Suppressor macrophage (primary cell): ENCODE results near the gene GPRC5C.

Experiments used
- DNase-seq, 4 experiments: peaks; one replicate each; pipeline ENCODE4 v3.0.0-alpha.2; 2020 to 2022

GPRC5C gene

DNA sequence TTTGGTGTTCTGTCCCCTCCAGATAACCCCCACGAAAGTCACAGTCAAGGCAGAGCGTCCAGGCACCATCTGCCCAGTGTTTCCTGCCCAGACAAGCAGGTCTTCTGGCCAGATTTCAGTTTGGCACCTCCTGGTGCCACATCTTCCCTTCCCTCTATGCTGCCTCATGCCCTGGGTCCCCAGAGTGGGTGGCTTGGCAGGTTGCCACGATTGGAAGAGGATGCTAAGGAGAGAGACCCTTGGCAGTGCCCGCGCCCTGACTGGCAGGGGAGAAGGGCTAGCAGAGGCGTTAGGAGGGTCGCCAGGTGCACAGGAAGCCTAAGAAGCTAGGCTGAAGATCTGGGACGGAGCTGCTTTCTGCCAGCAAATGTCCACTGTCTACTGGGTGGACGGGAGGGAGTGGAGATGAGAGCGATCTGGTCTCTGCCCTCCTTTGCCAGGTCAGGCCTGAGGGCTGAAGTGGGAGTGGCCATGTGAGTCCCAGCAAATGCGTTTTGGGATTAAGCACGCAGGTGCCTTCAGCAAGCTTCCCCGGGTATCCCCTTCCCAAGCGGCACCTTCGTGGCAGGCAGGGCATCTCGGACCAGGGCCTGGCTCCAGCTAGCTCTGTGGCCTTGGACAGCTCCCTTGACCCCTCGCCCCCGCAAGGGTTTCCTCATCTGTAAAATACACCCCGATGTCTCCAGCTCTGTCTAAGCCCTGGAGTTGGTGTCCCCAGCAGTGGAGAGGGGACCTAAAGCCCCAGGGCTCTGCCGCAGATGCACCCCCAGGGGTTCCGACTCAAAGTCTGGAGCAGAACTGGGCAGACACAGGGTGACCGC lies 21.2 kb downstream of the GPRC5C start:
- no peak for DNase-seq

- DNase-seq, result peak in 2 of 4 experiments; percentile 20 to 95
Observed at GRCh38 chr17:74453665-74454196, 21.8 kb downstream of the GPRC5C start.

DNA sequence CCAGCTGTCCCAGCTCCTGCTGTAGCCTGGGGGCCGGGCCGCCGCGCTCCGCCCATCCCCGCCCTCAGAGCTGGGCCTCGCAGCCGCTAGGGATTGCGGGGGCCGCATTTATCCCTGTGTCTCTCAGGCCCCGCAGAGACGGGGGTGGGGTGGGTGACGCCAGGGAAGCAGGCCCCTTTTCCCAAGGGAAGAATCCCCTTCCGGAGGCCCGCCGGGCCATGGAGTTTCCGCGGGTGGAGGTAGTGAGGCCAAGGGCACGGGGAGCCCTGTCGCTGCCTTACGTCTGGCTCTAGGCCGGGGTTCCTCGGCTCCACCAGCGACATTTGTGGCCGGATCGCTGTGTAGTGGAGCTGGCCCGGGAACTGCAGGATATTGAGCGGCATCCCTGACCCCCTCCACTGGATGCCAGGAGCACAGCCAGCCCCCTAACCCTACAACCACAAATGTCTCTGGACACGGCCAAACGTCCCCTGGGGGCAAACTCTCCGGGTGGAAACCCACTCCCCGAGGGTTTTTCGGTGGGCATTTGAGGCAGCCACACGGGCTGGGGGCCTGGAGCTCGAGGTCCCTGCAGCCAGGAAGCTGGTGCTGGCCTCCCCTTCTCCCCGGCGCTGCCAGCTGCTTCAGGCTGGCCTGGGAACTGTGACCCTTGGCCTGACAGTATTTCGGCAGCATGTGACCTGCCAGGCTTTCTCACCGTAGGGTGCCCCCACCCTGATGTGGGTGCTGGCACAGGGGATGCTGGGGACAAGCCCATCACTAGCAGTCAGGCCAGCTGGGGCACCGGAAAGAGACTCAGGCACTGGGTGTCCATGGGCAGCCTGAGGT lies 22.5 kb downstream of the GPRC5C start:
- peak in 3 of 4 experiments; percentile 83 to 96 (median 87) for DNase-seq

- DNase-seq, result no peak
Observed at GRCh38 chr17:74455025-74455545, 23.2 kb downstream of the GPRC5C start.

DNA sequence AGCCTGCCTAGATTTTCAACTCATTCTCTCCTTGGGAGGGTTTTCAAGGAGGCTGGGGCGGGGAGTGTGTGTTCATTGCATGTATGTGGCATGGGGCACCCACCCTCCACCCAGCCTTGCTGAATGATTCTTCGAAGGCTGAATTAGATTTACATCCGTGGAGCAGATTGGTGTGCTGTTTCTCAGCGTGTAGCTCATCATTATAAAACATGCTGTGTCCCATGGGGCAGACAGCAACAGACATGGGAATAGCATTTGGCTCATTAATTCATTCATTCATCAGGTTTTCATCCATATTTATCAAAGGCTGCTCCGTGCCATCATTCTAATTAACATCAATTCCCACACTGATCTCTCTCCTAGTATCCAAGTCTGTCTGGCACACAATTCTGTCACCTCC lies 23.9 kb downstream of the GPRC5C start:
- DNase-seq, result no peak

GRCh38 chr17:74457146-74457819 lies 25.4 kb downstream of the GPRC5C start:
- peak; percentile 84 to 93 (median 90) for DNase-seq

DNA sequence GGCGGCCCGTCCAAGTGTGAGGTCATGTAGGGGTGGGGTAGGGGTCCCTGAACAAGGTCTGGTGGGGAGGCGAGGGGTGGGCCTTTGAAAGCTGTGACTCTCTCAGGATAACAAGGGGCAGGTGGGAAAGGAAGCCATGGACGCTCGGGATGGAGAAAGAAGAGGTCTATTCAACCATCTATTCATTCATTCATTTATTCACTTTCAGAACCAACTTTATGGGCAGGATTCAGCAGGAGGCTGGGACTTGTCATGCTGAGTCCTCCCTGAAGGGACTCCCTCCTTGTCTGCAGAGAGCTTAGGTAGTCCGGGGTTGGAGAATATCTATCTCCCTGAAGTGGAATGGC lies 25.9 kb downstream of the GPRC5C start:
- no peak for DNase-seq

DNA sequence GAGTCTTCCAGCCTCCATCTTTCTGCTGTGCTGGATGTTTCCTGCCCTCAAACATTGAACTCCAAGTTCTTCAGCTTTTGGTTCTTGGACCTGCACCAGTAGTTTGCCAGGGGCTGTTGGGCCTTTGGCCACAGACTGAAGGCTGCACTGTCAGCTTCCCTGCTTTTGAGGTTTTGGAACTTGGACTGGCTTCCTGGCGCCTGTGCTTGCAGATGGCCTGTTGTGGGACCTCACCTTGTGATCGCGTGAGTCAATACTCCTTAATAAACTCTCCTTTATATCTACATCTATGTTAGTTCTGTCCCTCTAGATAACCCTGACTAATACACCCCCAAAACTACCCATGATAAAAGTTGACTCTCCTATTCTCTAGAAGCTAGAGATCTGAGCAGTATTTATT lies 26.9 kb downstream of the GPRC5C start:
- DNase-seq, result no peak

- no peak for DNase-seq
Observed at GRCh38 chr17:74459622-74460021, 27.7 kb downstream of the GPRC5C start.

- no peak for DNase-seq
Observed at GRCh38 chr17:74460241-74460640, 28.4 kb downstream of the GPRC5C start.

GRCh38 chr17:74460996-74461395 lies 29.1 kb downstream of the GPRC5C start:
- no peak for DNase-seq

DNA sequence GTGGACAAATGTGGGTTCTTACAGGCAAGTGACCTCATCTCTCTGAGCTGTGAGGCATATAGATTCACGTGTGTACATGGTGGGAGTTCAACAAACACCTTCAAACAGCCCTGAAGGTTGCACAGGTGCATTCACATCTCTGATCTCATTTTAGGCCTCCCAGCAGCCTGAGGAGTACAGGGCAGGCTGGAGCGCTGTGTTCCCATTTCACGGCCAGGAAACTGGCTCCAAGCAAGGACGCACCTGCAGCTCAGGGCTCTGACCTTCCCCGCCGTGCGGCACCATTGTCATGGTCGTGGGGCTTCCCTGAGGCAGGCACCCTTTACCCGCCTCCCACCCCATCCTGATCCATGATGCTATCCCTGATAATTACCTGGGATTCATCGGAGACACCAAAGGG lies 29.7 kb downstream of the GPRC5C start:
- DNase-seq, result no peak

- DNase-seq, result no peak
Observed at GRCh38 chr17:74464730-74465377, 33.0 kb downstream of the GPRC5C start.

GRCh38 chr17:74465378-74466110 lies 33.7 kb downstream of the GPRC5C start:
- no peak for DNase-seq

DNA sequence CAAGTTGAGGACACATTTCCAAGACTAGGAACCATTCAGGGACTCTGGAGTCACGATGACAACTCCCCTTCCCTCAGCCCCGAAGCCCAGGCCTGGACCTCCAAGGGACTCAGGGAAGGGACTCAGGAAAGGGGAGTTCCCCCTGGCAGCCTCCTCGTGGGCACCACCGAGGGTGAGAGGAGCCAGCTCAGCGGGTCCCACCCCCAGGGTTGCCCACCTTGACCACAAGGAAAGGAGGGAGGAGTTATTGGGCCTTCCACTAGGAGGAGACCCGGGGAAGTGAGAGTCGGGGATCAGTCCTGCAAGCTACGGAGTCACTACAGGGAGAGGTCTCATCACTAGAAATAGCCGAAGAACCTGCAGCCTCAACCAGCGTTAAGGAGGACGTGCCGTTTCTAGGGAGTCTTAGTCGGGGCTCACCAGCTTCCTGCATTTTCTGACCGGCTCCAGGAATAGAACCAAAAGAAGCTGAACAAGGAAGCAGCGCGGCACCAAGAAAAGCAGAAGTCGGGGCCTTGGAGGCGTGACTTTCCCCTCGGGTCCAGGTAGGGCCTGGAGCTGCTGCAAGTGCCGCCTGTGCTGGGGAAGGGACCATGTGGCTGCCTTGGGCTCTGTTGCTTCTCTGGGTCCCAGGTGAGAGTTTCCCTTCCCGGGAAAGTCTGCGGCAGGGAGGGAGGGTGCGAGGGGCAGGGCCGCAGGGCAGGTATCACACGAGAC lies 34.4 kb downstream of the GPRC5C start, which contains the start of gene CD300A:
Gene CD300A, plus strand, starts transcription at position 524 of the 717 bp plus-strand sequence. Its CDS starts 70 bp downstream, at position 594.
- peak; percentile 84 to 90 (median 88) for DNase-seq

GRCh38 chr17:74466828-74467184 lies 34.9 kb downstream of the GPRC5C start:
- DNase-seq, result no peak

DNA sequence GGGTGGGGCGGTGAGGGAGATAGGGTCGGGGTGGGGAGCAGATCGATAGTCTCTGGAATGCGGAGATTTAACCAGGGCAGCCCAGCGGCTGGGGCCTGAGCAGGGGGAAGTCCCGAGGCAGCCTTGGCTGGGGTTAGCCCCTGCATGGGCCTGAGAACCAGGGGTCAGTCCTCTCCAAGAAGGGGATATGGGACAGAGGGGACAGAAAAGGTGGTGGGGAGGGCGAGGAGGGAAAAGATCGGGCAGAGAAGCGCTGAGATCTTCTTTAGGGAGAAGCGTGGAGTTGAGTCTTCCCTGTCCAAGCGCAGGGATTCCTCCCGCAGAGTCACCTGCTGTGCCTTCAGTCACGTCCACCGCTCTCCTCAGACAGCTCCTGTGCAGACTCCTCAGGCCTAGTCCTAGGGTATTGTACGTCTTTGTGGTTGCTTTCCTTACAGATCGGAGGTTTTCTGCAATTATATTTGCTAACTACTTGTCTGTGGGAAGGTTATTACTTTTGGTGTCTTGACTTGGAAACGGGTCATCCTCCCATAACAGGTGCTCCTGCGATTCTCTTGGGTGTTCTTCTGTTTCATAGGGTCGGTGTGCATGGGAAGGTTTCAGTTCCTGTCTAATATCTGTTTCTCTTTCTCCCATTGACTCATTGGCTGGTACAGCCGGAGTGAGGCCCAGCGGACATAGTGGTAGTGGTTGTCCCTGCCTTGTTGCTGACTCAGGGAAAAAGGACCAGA lies 35.5 kb downstream of the GPRC5C start:
- peak; percentile 73 to 89 (median 84) for DNase-seq

GRCh38 chr17:74471341-74471740 lies 39.5 kb downstream of the GPRC5C start:
- no peak for DNase-seq

- no peak for DNase-seq
Observed at GRCh38 chr17:74472890-74473289, 41.0 kb downstream of the GPRC5C start.

- DNase-seq, result no peak
Observed at GRCh38 chr17:74473294-74473693, 41.4 kb downstream of the GPRC5C start.
